ENCODE measurements around the gene DGUOK. TPM values are rescaled to one million over a fixed set of nuclear protein-coding genes. Genes with fewer than 3 reads are reported as not detected.

DGUOK gene
- total RNA-seq, 1 experiment from 2014 or later, result 100 TPM

DNA sequence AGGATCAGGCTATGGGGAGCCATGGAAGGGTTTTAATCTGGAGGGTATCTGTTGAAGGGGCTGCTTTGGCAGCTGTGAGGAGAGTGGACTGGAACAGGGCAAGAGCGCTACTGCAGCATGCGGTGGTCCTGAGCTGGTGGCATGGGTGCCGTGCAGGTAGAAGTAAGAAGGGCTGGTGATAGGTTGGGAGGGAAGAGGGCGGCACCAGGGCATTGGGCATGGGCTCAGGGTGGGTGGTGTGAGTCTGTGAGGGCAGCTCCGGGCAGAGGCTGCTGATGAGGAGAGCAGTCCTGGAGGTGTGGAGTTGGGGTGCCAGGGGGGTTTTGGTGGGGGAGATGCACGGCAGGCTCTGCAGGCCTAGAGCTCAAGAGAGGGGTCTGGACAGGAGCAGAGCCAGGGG lies 31.8 kb upstream of the DGUOK start:
- CTCF ChIA-PET, result no interaction called here
- no peak overlapping the region for H3K4me3 ChIP-seq (replicated peaks in 1 of 2; ENCODE audit: low read depth in 1 of 2, low read length in 2 of 2)
- intact Hi-C loops (cut with micrococcal nuclease), result no loop called here
- H4K20me1 ChIP-seq (ENCODE audit: insufficient read depth), result no peaks in the 10 kb centered on the region
- POLR2A ChIA-PET, result no interaction called here
- H3K9me3 ChIP-seq (ENCODE audit: control insufficient read depth in 1 of 2, insufficient read depth in 1 of 2, low read depth in 1 of 2, low read length in 2 of 2), result no peaks in the 10 kb centered on the region
- no peak overlapping the region for H3K27ac ChIP-seq (ENCODE audit: low read depth, low read length)
- no TSS peak for BruUV-seq (replicated peaks)
- RAD21 ChIA-PET (ENCODE audit: low non-redundant PET in 1 of 2, low total read pairs in 2 of 2, uncharacterized antibody in 2 of 2, unreplicated experiment in 2 of 2), result no interaction called here
- no peaks in the 10 kb centered on the region for H3K27me3 ChIP-seq (ENCODE audit: insufficient read depth, low read length)
- H3K9ac ChIP-seq (ENCODE audit: low read length), result no peak overlapping the region
- DNase-seq (ENCODE audit: low read depth, low spot score) (no peak), ATAC-seq (no peak)
- H3K4me2 ChIP-seq (ENCODE audit: low read length), result no peak overlapping the region
- H3K79me2 ChIP-seq (ENCODE audit: insufficient read depth, low read length), result no peaks in the 10 kb centered on the region
- H3K9me2 ChIP-seq (ENCODE audit: insufficient read depth), result no peaks in the 10 kb centered on the region
- peaks cover 0 to 9% of the 10 kb centered on the region in 2 experiments; a peak in 1 of 4 replicates for H3K4me1 ChIP-seq (ENCODE audit: control insufficient read depth in 1 of 2, insufficient read depth in 2 of 2, low read length in 2 of 2)
- TF ChIP-seq ZFX (IDR thresholded peaks at IDR 0.05), result no peak
- TF ChIP-seq, protein P1, sequence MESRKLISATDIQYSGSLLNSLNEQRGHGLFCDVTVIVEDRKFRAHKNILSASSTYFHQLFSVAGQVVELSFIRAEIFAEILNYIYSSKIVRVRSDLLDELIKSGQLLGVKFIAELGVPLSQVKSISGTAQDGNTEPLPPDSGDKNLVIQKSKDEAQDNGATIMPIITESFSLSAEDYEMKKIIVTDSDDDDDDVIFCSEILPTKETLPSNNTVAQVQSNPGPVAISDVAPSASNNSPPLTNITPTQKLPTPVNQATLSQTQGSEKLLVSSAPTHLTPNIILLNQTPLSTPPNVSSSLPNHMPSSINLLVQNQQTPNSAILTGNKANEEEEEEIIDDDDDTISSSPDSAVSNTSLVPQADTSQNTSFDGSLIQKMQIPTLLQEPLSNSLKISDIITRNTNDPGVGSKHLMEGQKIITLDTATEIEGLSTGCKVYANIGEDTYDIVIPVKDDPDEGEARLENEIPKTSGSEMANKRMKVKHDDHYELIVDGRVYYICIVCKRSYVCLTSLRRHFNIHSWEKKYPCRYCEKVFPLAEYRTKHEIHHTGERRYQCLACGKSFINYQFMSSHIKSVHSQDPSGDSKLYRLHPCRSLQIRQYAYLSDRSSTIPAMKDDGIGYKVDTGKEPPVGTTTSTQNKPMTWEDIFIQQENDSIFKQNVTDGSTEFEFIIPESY (IDR thresholded peaks at IDR 0.05; ENCODE audit: extremely low read depth, insufficient replicate concordance, low read length), result no peak
- TF ChIP-seq EGR1 (IDR thresholded peaks at IDR 0.05; ENCODE audit: low read depth), result no peak
- no peak for TF ChIP-seq POLR2AphosphoS5 (IDR thresholded peaks at IDR 0.05; ENCODE audit: low read depth, low read length)
- TF ChIP-seq POLR2A (IDR thresholded peaks at IDR 0.05; ENCODE audit: borderline replicate concordance, extremely low read depth, insufficient read depth, insufficient read length), result no peak
- no peak for TF ChIP-seq MAX (IDR thresholded peaks at IDR 0.05)
- TF ChIP-seq CBX3 (IDR thresholded peaks at IDR 0.05; ENCODE audit: low read depth), result no peak
- TF ChIP-seq SP1 (IDR thresholded peaks at IDR 0.05; ENCODE audit: low read depth), result no peak
- TF ChIP-seq TCF7L2 (IDR thresholded peaks at IDR 0.05; ENCODE audit: borderline replicate concordance, extremely low read depth, insufficient read depth, insufficient read length), result no peak
- no peak for TF ChIP-seq JUND (IDR thresholded peaks at IDR 0.05)
- TF ChIP-seq EZH2phosphoT487 (IDR thresholded peaks at IDR 0.05; ENCODE audit: borderline replicate concordance), result no peak
- no peak for TF ChIP-seq CEBPB (IDR thresholded peaks at IDR 0.05; ENCODE audit: low read depth)
- TF ChIP-seq RAD21 (IDR thresholded peaks at IDR 0.05; ENCODE audit: low read depth), result no peak
- H3K36me3 ChIP-seq (ENCODE audit: control insufficient read depth in 1 of 2, insufficient read depth in 2 of 2, low read length in 2 of 2), result no peaks in the 10 kb centered on the region
- H2AFZ ChIP-seq (ENCODE audit: low read depth, low read length, poor library complexity, severe bottlenecking), result no peak overlapping the region

Data from HCT116 (cell line).